Measurements from ENCODE around the gene MAPK4.

Gene MAPK4

GRCh38 chr18:50694147-50694546, 134.3 kb downstream of the MAPK4 start:
- no peak overlapping the region for H3K27ac ChIP-seq (ENCODE audit: low read depth, low read length, poor library complexity, severe bottlenecking)

GRCh38 chr18:50695431-50696176, 135.7 kb downstream of the MAPK4 start:
- H3K27me3 ChIP-seq (ENCODE audit: insufficient read depth, low read length), result no peaks in the 10 kb centered on the region; the same call in 1 of the 2 replicates
- peaks cover 18% of the 10 kb centered on the region for H3K4me1 ChIP-seq (ENCODE audit: insufficient read depth, low read length, severe bottlenecking)
- no peaks in the 10 kb centered on the region for H3K79me2 ChIP-seq (ENCODE audit: insufficient read depth, low read length)
- H3K9ac ChIP-seq (ENCODE audit: low read length), result no peak overlapping the region
- no peak overlapping the region for H3K4me3 ChIP-seq (ENCODE audit: low read depth, low read length, poor library complexity, severe bottlenecking)
- H4K20me1 ChIP-seq (ENCODE audit: insufficient read depth, low read length), result no peaks in the 10 kb centered on the region
- H3K9me2 ChIP-seq (ENCODE audit: low read depth, low read length), result no peaks in the 10 kb centered on the region
- no peak overlapping the region for H2AFZ ChIP-seq (ENCODE audit: low read length)
- H3K36me3 ChIP-seq (ENCODE audit: insufficient read depth, low read length), result no peaks in the 10 kb centered on the region
- no peaks in the 10 kb centered on the region for H3K9me3 ChIP-seq (ENCODE audit: low read length)
- TF ChIP-seq, protein P1, sequence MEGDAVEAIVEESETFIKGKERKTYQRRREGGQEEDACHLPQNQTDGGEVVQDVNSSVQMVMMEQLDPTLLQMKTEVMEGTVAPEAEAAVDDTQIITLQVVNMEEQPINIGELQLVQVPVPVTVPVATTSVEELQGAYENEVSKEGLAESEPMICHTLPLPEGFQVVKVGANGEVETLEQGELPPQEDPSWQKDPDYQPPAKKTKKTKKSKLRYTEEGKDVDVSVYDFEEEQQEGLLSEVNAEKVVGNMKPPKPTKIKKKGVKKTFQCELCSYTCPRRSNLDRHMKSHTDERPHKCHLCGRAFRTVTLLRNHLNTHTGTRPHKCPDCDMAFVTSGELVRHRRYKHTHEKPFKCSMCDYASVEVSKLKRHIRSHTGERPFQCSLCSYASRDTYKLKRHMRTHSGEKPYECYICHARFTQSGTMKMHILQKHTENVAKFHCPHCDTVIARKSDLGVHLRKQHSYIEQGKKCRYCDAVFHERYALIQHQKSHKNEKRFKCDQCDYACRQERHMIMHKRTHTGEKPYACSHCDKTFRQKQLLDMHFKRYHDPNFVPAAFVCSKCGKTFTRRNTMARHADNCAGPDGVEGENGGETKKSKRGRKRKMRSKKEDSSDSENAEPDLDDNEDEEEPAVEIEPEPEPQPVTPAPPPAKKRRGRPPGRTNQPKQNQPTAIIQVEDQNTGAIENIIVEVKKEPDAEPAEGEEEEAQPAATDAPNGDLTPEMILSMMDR (IDR thresholded peaks at IDR 0.05; ENCODE audit: low read length), result no peak
- no peak for TF ChIP-seq EZH2 (IDR thresholded peaks at IDR 0.05; ENCODE audit: borderline replicate concordance, low read length)
- no peak overlapping the region for H3K27ac ChIP-seq (ENCODE audit: low read depth, low read length, poor library complexity, severe bottlenecking)
- H3K4me2 ChIP-seq (ENCODE audit: low read length), result no peak overlapping the region
- H3F3A ChIP-seq (ENCODE audit: insufficient read depth, low read length), result no peaks in the 10 kb centered on the region

More at GRCh38 chr18:50694147-50694546, 134.3 kb downstream of the MAPK4 start:
- H2AFZ ChIP-seq (ENCODE audit: low read length), result no peak overlapping the region
- no peaks in the 10 kb centered on the region for H3K9me3 ChIP-seq (ENCODE audit: low read length)
- H4K20me1 ChIP-seq (ENCODE audit: insufficient read depth, low read length), result no peaks in the 10 kb centered on the region
- H3K36me3 ChIP-seq (ENCODE audit: insufficient read depth, low read length), result no peaks in the 10 kb centered on the region
- H3K4me1 ChIP-seq (ENCODE audit: insufficient read depth, low read length, severe bottlenecking), result peaks cover 18% of the 10 kb centered on the region
- H3K9me2 ChIP-seq (ENCODE audit: low read depth, low read length), result no peaks in the 10 kb centered on the region
- no peaks in the 10 kb centered on the region for H3K79me2 ChIP-seq (ENCODE audit: insufficient read depth, low read length)
- H3K27me3 ChIP-seq (ENCODE audit: insufficient read depth, low read length), result no peaks in the 10 kb centered on the region; the same call in 1 of the 2 replicates
- no peak overlapping the region for H3K4me2 ChIP-seq (ENCODE audit: low read length)
- no peak overlapping the region for H3K4me3 ChIP-seq (ENCODE audit: low read depth, low read length, poor library complexity, severe bottlenecking)
- no peak overlapping the region for H3K9ac ChIP-seq (ENCODE audit: low read length)
- TF ChIP-seq, protein P1 (IDR thresholded peaks at IDR 0.05; ENCODE audit: low read length), result no peak
- no peak for TF ChIP-seq EZH2 (IDR thresholded peaks at IDR 0.05; ENCODE audit: borderline replicate concordance, low read length)
- H3F3A ChIP-seq (ENCODE audit: insufficient read depth, low read length), result no peaks in the 10 kb centered on the region

DNA sequence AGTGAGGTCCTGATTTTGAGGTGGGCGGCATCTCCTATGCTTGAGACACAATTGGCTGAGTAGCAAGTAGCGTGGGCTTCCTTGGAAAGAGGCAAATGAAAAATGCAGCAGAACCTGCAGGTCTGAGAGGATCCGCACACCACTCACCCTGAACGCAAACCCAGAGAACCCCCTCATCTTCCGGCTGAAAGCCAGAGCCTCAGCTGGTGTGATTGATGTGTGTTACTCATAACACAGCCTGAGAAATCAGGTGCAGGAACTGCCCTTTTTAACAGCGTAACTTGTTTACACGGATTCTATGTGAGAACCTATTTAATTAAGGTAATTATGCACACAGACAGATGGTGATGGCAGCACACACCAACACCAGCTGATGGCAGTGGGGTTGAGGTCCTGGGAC, 136.5 kb downstream of the MAPK4 start:
- Histone ChIP-seq H3K36me3 (ENCODE audit: insufficient read depth, low read length) (no peaks in the 10 kb centered on the region), H4K20me1 (ENCODE audit: insufficient read depth, low read length) (no peaks in the 10 kb centered on the region), H3K4me2 (ENCODE audit: low read length) (peak overlapping the region; percentile 37; the same call in 1 of the 2 replicates), H2AFZ (ENCODE audit: low read length) (no peak overlapping the region), H3K9ac (ENCODE audit: low read length) (no peak overlapping the region; the same call in 1 of the 2 replicates), H3K4me1 (ENCODE audit: insufficient read depth, low read length, severe bottlenecking) (peaks cover 18% of the 10 kb centered on the region), H3F3A (ENCODE audit: insufficient read depth, low read length) (no peaks in the 10 kb centered on the region), H3K27me3 (ENCODE audit: insufficient read depth, low read length) (no peaks in the 10 kb centered on the region; the same call in 1 of the 2 replicates), H3K79me2 (ENCODE audit: insufficient read depth, low read length) (no peaks in the 10 kb centered on the region), H3K9me3 (ENCODE audit: low read length) (no peaks in the 10 kb centered on the region), H3K9me2 (ENCODE audit: low read depth, low read length) (no peaks in the 10 kb centered on the region), H3K4me3 (ENCODE audit: low read depth, low read length, poor library complexity, severe bottlenecking) (no peak overlapping the region), H3K27ac (ENCODE audit: low read depth, low read length, poor library complexity, severe bottlenecking) (no peak overlapping the region)
- no peak for TF ChIP-seq EZH2 (IDR thresholded peaks at IDR 0.05; ENCODE audit: borderline replicate concordance, low read length)
- TF ChIP-seq, protein P1 (IDR thresholded peaks at IDR 0.05; ENCODE audit: low read length), result no peak
